HepG2 (cell line): ENCODE measurements around the gene NDUFB11. TPM values are rescaled to one million over a fixed set of nuclear protein-coding genes. Genes with fewer than 3 reads are reported as not detected.
A peak's percentile ranks its signal among the peaks of the same experiment; 100 is the strongest.

ENCODE experiments used
- ATAC-seq: fragments of 200-7000 bp; cut with Tn5 transposase; 3 replicates; pipeline ENCODE4 v1.9.1; 2020; ENCODE audit warnings: mild to moderate bottlenecking, moderate library complexity
- BruUV-seq: library from RNA; stranded (reverse); fragments of 400-500 nt; replicated peaks from 2 replicates; lab custom pipeline; 2021; lab: Mats Ljungman, UMichigan
- CTCF ChIA-PET: fragments of 300-600 bp; formaldehyde crosslinking; extraction: SDS; loops from one replicate; lab custom pipeline; 2021; ENCODE audit warnings: low total read pairs, inconsistent platforms, low intra/inter-chr PET ratio; lab: Yijun Ruan, JAX
- POLR2A ChIA-PET: fragments of 350-600 bp; sonication (Branson Sonifier 250); formaldehyde crosslinking; loops from one replicate; lab custom pipeline; 2020; ENCODE audit warnings: antibody characterized with exemption, inconsistent platforms; lab: Yijun Ruan, JAX
- DNase-seq: peaks from one replicate; pipeline ENCODE4 v3.0.0-alpha.2; 2015; ENCODE audit warnings: low spot score
- FAIRE-seq: peaks from 3 replicates; lab custom pipeline; 2011; peaks lifted over from hg19 to GRCh38; lab: Jason Lieb, UNC
- H2AFZ ChIP-seq: one replicate; pipeline ENCODE4 v1.6.1; 2011; ENCODE audit warnings: low read length, inconsistent platforms
- H3K27ac ChIP-seq: fragments of 300-600 bp; 3 replicates; pipeline ENCODE4 v1.8.0; 2011; ENCODE audit warnings: mixed run types, mild to moderate bottlenecking, mixed read lengths, low read length, inconsistent platforms; ENCODE audit not compliant: insufficient read depth; ENCODE audit errors: extremely low read length
- H3K27me3 ChIP-seq, 2 experiments: fragments of 200-600 bp in 1 of 2; 2 replicates in 1 of 2; 3 replicates in 1 of 2; pipeline versions ENCODE4 v1.6.0 to v1.8.0; 2011; ENCODE audit warnings: low read length in 2 of 2, mild to moderate bottlenecking in 2 of 2, moderate library complexity in 2 of 2, inconsistent platforms in 1 of 2; ENCODE audit not compliant: insufficient read depth in 2 of 2, control insufficient read depth in 1 of 2
- H3K36me3 ChIP-seq, 2 experiments: fragments of 200-600 bp in 1 of 2; replicated peaks in 1 of 2; 2 replicates in 1 of 2; 3 replicates in 1 of 2; pipeline versions ENCODE4 v1.5.1 to v1.8.0; 2011; ENCODE audit warnings: low read length in 2 of 2, inconsistent platforms in 1 of 2; ENCODE audit not compliant: insufficient read depth in 2 of 2, control insufficient read depth in 1 of 2
- H3K4me1 ChIP-seq: 2 replicates; pipeline ENCODE4 v1.5.1; 2012; ENCODE audit warnings: low read length, inconsistent platforms; ENCODE audit not compliant: insufficient read depth
- H3K4me2 ChIP-seq: 2 replicates; pipeline ENCODE4 v1.6.0; 2011; ENCODE audit warnings: low read depth, low read length, inconsistent platforms
- H3K4me3 ChIP-seq, 3 experiments: fragments of 200-600 bp in 1 of 3; sonication (generic), shearing (Covaris generic) in 1 of 3; replicated peaks in 1 of 3; 2 replicates each; pipeline ENCODE4 v1.5.1; 2011 to 2016; ENCODE audit warnings: low read length in 3 of 3, inconsistent platforms in 2 of 3, low read depth in 2 of 3, mild to moderate bottlenecking in 2 of 3, control low read depth in 1 of 3, mixed read lengths in 1 of 3; ENCODE audit not compliant: insufficient read depth in 1 of 3
- H3K79me2 ChIP-seq: one replicate; pipeline ENCODE4 v1.6.1; 2011; ENCODE audit warnings: low read length, inconsistent platforms; ENCODE audit not compliant: insufficient read depth
- H3K9ac ChIP-seq: 2 replicates; pipeline ENCODE4 v1.6.0; 2011; ENCODE audit warnings: mild to moderate bottlenecking, low read depth, low read length, inconsistent platforms; ENCODE audit not compliant: insufficient read depth
- H3K9me3 ChIP-seq: 2 replicates; pipeline ENCODE4 v1.5.1; 2012; ENCODE audit warnings: mild to moderate bottlenecking, low read length
- H4K20me1 ChIP-seq: 2 replicates; pipeline ENCODE4 v1.6.0; 2011; ENCODE audit warnings: inconsistent platforms, mild to moderate bottlenecking, low read length, moderate library complexity; ENCODE audit not compliant: insufficient read depth
- EEA1 ChIP-seq: sonication (generic); formaldehyde crosslinking; IDR thresholded peaks from 2 replicates; pipeline ENCODE4 v1.5.1; 2020; ENCODE audit warnings: mild to moderate bottlenecking, missing genetic modification reagents, borderline replicate concordance
- FOXA1 ChIP-seq, 2 experiments: fragments of 450-650 bp in 1 of 2; sonication (generic) in 1 of 2; formaldehyde crosslinking in 1 of 2; IDR thresholded peaks; 2 replicates each; pipeline versions ENCODE4 v1.4.0 to v1.6.1; 2016 to 2020; ENCODE audit warnings: missing genetic modification reagents in 1 of 2
- FOXC1 ChIP-seq: sonication (generic); formaldehyde crosslinking; IDR thresholded peaks from 2 replicates; pipeline ENCODE4 v1.8.0; 2022; ENCODE audit warnings: mild to moderate bottlenecking, missing genetic modification reagents, borderline replicate concordance
- GLMP ChIP-seq: sonication (generic); formaldehyde crosslinking; IDR thresholded peaks from 2 replicates; pipeline ENCODE4 v1.9.0; 2021; ENCODE audit warnings: missing genetic modification reagents, mild to moderate bottlenecking, borderline replicate concordance
- MAFK ChIP-seq, 2 experiments: IDR thresholded peaks in 1 of 2; conservative IDR thresholded peaks in 1 of 2; 2 replicates each; pipeline ENCODE4 v1.6.1; 2011; ENCODE audit warnings: improper control_type of control experiment in 2 of 2, low read length in 2 of 2
- YEATS2 ChIP-seq: sonication (generic); formaldehyde crosslinking; IDR thresholded peaks from 2 replicates; pipeline ENCODE4 v1.4.0; 2020; ENCODE audit warnings: missing genetic modification reagents, borderline replicate concordance
- ZNF331 ChIP-seq: sonication (generic); formaldehyde crosslinking; IDR thresholded peaks from 2 replicates; pipeline ENCODE4 v1.4.0; 2020; ENCODE audit warnings: missing genetic modification reagents
- WGBS: methylation state at CpG from one replicate; pipeline ENCODE4 v1.1.6; 2017; ENCODE audit warnings: low lambda C conversion rate; 5-methylcytosine and 5-hydroxymethylcytosine counted together
- in situ Hi-C: cut with HindIII; loops from 2 replicates; pipeline ENCODE4 v1.10.0; 2017; ENCODE audit warnings: low pct_unique_long_range_greater_than_20kb; ENCODE audit not compliant: extremely low pct_ligation_motif_present
- intact Hi-C: fragments of 100-400 bp; cut with micrococcal nuclease; formaldehyde crosslinking; loops from one replicate; pipeline ENCODE4 v1.10.0; 2022; ENCODE audit not compliant: unreplicated experiment
- polyA plus RNA-seq, 8 experiments: library from polyadenylated mRNA; depleted of rRNA in 3 of 8; stranded (reverse) in 7 of 8; unstranded in 1 of 8; fragments of >200 nt; fragmentation: Illumina TruSeq in 4 of 8; extraction: Trizol in 4 of 8; gene quantifications; 2 replicates each; pipeline versions ENCODE4 v1.2.1 to v1.2.3, GENCODE V29; 2011 to 2016; ENCODE audit warnings: low read depth in 4 of 8, missing spikeins in 1 of 8, mixed read lengths in 1 of 8; ENCODE audit not compliant: insufficient read depth in 1 of 8
- total RNA-seq, 5 experiments: library from RNA; depleted of rRNA; stranded (reverse); fragments of >200 nt; fragmentation: Illumina TruSeq; extraction: Trizol; gene quantifications; 2 replicates each; pipeline ENCODE4 v1.2.3, GENCODE V29; 2016; ENCODE audit warnings: low read depth in 1 of 5
- TF ChIP-seq, protein P1 (sequence below): sonication (generic); formaldehyde crosslinking; IDR thresholded peaks from 2 replicates; pipeline ENCODE4 v1.5.0; 2020; ENCODE audit warnings: mild to moderate bottlenecking, missing genetic modification reagents, borderline replicate concordance

Gene NDUFB11
- total and polyA plus RNA-seq, 2 of the 13 experiments (the other 11 are each of a cell fraction or from before 2014, with no cell fraction given) = 46.6 to 100 TPM

GRCh38 chrX:47133493-47133892 is 11.0 kb downstream of the NDUFB11 start:
- FAIRE-seq (no peak), ATAC-seq (no peak), DNase-seq (no peak)
- 83% methylated on average over 5 of the region's 5 CpGs for WGBS
- BruUV-seq = no TSS peak
- Histone ChIP-seq H3K9ac (no peak overlapping the region), H3K36me3 (no peaks in the 10 kb centered on the region), H3K9me3 (no peaks in the 10 kb centered on the region), H3K4me2 (no peak overlapping the region), H3K79me2 (no peaks in the 10 kb centered on the region), H3K27me3 (no peaks in the 10 kb centered on the region), H2AFZ (no peak overlapping the region), H3K4me3 (no peak overlapping the region), H4K20me1 (no peaks in the 10 kb centered on the region), H3K27ac (no peak overlapping the region), H3K4me1 (no peaks in the 10 kb centered on the region)
- no peak for TF ChIP-seq FOXC1 (CRISPR knock-in tag)
- ChIA-PET CTCF (no interaction called here), POLR2A (no interaction called here)
- in situ Hi-C loops (no loop called here), intact Hi-C loops (no loop called here)

- POLR2A ChIA-PET = interaction anchor here (0.6 to 4.3 kb wide), 6 partner anchors 10 to 61 kb away, joined by 3 to 35 read pairs (median 4); partner anchors contain the start of genes NDUFB11 and RBM10
- H3K36me3 ChIP-seq = no peaks in the 10 kb centered on the region
- 40% methylated on average over 11 of the region's 11 CpGs for WGBS
- no peaks in the 10 kb centered on the region for H3K27me3 ChIP-seq
- no peak for ATAC-seq
- H3K4me2 ChIP-seq = peak overlapping the region; percentile 63
- BruUV-seq = no TSS peak
- H3K4me1 ChIP-seq = no peaks in the 10 kb centered on the region
- H4K20me1 ChIP-seq = no peaks in the 10 kb centered on the region
- peak overlapping the region in 2 of 3 experiments; percentile 30 to 58; a peak in 3 of 6 replicates for H3K4me3 ChIP-seq
- CTCF ChIA-PET = no interaction called here
- 0 out of 2 replicates have a peak overlapping the region, but pooled peaks have one; percentile 29 for H3K9ac ChIP-seq
- in situ Hi-C loops (no loop called here), intact Hi-C loops (no loop called here)
- no peak overlapping the region for H2AFZ ChIP-seq
- no peak overlapping the region for H3K27ac ChIP-seq
- H3K9me3 ChIP-seq = no peaks in the 10 kb centered on the region
- H3K79me2 ChIP-seq = no peaks in the 10 kb centered on the region
- no peak for DNase-seq
- FAIRE-seq = no peak
- no peak for TF ChIP-seq YEATS2
- TF ChIP-seq FOXA1 (IDR thresholded peaks at IDR 0.05) = no peak
- TF ChIP-seq FOXA1 (CRISPR knock-in tag; IDR thresholded peaks at IDR 0.05) = no peak
- no peak for TF ChIP-seq ZNF331
- TF ChIP-seq, protein P1, sequence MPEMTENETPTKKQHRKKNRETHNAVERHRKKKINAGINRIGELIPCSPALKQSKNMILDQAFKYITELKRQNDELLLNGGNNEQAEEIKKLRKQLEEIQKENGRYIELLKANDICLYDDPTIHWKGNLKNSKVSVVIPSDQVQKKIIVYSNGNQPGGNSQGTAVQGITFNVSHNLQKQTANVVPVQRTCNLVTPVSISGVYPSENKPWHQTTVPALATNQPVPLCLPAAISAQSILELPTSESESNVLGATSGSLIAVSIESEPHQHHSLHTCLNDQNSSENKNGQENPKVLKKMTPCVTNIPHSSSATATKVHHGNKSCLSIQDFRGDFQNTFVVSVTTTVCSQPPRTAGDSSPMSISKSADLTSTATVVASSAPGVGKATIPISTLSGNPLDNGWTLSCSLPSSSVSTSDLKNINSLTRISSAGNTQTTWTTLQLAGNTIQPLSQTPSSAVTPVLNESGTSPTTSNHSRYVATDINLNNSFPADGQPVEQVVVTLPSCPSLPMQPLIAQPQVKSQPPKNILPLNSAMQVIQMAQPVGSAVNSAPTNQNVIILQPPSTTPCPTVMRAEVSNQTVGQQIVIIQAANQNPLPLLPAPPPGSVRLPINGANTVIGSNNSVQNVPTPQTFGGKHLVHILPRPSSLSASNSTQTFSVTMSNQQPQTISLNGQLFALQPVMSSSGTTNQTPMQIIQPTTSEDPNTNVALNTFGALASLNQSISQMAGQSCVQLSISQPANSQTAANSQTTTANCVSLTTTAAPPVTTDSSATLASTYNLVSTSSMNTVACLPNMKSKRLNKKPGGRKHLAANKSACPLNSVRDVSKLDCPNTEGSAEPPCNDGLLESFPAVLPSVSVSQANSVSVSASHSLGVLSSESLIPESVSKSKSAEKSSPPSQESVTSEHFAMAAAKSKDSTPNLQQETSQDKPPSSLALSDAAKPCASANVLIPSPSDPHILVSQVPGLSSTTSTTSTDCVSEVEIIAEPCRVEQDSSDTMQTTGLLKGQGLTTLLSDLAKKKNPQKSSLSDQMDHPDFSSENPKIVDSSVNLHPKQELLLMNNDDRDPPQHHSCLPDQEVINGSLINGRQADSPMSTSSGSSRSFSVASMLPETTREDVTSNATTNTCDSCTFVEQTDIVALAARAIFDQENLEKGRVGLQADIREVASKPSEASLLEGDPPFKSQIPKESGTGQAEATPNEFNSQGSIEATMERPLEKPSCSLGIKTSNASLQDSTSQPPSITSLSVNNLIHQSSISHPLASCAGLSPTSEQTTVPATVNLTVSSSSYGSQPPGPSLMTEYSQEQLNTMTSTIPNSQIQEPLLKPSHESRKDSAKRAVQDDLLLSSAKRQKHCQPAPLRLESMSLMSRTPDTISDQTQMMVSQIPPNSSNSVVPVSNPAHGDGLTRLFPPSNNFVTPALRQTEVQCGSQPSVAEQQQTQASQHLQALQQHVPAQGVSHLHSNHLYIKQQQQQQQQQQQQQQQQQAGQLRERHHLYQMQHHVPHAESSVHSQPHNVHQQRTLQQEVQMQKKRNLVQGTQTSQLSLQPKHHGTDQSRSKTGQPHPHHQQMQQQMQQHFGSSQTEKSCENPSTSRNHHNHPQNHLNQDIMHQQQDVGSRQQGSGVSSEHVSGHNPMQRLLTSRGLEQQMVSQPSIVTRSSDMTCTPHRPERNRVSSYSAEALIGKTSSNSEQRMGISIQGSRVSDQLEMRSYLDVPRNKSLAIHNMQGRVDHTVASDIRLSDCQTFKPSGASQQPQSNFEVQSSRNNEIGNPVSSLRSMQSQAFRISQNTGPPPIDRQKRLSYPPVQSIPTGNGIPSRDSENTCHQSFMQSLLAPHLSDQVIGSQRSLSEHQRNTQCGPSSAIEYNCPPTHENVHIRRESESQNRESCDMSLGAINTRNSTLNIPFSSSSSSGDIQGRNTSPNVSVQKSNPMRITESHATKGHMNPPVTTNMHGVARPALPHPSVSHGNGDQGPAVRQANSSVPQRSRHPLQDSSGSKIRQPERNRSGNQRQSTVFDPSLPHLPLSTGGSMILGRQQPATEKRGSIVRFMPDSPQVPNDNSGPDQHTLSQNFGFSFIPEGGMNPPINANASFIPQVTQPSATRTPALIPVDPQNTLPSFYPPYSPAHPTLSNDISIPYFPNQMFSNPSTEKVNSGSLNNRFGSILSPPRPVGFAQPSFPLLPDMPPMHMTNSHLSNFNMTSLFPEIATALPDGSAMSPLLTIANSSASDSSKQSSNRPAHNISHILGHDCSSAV (CRISPR knock-in tag) = no peak
- TF ChIP-seq MAFK (conservative IDR thresholded peaks at IDR 0.05 in 1 of 2, IDR thresholded peaks at IDR 0.05 in 1 of 2; ENCODE audit: low read length in 2 of 2) = peak; percentile 13 to 58; a peak in 2 of 4 replicates
- no peak for TF ChIP-seq EEA1 (CRISPR knock-in tag)
- TF ChIP-seq GLMP (CRISPR knock-in tag) = no peak
These were observed 14.6 kb downstream of the NDUFB11 start for GRCh38 chrX:47129899-47130358.
